Measurements from ENCODE around the gene CEP20.

DNA sequence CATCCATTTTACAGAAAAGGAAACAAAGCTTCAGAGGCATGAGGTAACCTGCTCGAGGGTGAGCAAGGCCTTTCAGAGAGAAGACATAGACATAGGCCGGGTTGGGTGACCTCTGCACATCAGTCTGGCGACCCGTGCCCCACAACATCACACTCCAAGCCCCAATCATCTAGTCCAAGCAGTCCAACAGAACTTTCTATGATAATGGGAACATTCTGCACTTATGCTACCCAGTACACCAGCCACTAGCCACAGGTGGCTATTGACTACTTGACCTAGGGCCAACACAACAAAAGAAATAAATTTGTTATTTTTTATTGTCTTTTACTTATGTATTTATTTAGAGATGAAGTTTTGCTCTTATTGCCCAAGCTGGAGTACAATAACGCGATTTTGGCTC is 52.3 kb downstream of the CEP20 start:
- TF ChIP-seq, protein P1, sequence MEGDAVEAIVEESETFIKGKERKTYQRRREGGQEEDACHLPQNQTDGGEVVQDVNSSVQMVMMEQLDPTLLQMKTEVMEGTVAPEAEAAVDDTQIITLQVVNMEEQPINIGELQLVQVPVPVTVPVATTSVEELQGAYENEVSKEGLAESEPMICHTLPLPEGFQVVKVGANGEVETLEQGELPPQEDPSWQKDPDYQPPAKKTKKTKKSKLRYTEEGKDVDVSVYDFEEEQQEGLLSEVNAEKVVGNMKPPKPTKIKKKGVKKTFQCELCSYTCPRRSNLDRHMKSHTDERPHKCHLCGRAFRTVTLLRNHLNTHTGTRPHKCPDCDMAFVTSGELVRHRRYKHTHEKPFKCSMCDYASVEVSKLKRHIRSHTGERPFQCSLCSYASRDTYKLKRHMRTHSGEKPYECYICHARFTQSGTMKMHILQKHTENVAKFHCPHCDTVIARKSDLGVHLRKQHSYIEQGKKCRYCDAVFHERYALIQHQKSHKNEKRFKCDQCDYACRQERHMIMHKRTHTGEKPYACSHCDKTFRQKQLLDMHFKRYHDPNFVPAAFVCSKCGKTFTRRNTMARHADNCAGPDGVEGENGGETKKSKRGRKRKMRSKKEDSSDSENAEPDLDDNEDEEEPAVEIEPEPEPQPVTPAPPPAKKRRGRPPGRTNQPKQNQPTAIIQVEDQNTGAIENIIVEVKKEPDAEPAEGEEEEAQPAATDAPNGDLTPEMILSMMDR (IDR thresholded peaks at IDR 0.05; ENCODE audit: borderline replicate concordance, extremely low read depth, low read length, poor library complexity, severe bottlenecking) = no peak
- TF ChIP-seq EZH2 (IDR thresholded peaks at IDR 0.05; ENCODE audit: borderline replicate concordance, low read depth, low read length, severe bottlenecking) = no peak

Data from DND-41 (cell line).